Measurements from ENCODE around the gene CAMK2N2.

CAMK2N2 gene

DNA sequence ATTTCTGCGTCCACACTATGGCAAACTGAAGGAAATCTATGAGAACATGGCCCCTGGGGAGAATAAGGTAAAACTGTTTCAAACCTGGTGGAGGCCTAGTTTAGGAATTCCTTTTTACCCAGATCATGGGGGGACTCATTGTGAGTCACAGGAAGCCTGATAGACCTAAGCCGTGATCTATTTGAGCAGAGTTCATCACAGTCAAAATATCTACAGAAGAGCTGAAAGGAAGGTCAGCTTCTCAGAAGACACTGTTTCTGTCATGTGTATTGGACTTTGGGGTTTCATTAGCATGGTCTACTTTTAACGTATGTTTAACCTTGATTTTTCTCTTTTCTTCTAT lies 39.0 kb upstream of the CAMK2N2 start:
- Histone ChIP-seq H3K36me3 (ENCODE audit: control insufficient read depth, insufficient read depth, low read length) (peaks cover 18% of the 10 kb centered on the region), H3K27me3 (replicated peaks; ENCODE audit: control insufficient read depth, insufficient read depth, low read length) (no peaks in the 10 kb centered on the region), H3K4me3 (replicated peaks; ENCODE audit: low read depth, low read length) (peak overlapping the region; percentile 94)
- DNase-seq (ENCODE audit: extremely low read depth, insufficient read length): no peak
- TF ChIP-seq, protein P1, sequence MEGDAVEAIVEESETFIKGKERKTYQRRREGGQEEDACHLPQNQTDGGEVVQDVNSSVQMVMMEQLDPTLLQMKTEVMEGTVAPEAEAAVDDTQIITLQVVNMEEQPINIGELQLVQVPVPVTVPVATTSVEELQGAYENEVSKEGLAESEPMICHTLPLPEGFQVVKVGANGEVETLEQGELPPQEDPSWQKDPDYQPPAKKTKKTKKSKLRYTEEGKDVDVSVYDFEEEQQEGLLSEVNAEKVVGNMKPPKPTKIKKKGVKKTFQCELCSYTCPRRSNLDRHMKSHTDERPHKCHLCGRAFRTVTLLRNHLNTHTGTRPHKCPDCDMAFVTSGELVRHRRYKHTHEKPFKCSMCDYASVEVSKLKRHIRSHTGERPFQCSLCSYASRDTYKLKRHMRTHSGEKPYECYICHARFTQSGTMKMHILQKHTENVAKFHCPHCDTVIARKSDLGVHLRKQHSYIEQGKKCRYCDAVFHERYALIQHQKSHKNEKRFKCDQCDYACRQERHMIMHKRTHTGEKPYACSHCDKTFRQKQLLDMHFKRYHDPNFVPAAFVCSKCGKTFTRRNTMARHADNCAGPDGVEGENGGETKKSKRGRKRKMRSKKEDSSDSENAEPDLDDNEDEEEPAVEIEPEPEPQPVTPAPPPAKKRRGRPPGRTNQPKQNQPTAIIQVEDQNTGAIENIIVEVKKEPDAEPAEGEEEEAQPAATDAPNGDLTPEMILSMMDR (IDR thresholded peaks at IDR 0.05; ENCODE audit: insufficient read depth, low read length, poor library complexity, severe bottlenecking): no peak

DNA sequence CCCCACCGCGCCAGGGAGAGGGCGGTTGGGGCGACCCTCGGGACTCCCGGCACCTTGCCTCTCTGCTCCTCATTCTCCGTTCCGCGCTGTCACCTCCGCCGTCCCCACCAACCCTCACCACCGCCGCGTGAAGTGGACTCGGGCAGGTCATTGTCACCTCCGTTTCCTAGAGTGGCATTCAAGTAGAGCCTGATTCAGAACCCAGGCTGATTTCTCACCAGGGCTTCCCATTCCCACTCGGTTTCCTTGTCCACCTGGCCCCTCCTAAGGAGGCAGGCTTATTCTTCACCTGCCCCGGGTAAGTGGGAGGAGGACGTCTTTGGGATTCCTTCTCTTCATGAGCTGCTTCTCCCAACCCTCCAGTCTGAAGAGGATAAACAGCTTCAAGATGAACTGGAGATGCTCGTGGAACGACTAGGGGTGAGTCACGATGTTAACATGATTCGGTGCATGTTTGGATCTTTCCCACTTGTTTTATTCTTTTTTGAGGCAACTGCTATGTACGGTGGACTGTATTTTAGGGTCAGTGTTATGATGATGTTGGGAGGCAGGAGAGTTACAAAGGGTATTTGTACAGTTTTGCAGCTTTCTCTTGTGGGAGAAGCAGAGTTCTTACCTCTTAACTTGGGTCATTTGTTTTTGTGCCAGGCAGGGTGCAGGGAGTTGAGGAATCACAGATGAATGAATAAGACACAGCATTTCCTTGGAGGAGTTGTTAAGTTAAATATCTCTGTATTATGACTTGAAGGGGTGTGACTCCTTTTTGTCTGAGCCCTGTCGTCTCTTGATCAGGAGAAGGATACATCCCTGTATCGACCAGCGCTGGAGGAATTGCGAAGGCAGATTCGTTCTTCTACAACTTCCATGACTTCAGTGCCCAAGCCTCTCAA lies 38.4 kb upstream of the CAMK2N2 start:
- Histone ChIP-seq H3K4me3 (replicated peaks; ENCODE audit: low read depth, low read length) (peak overlapping the region; percentile 94), H3K27me3 (replicated peaks; ENCODE audit: control insufficient read depth, insufficient read depth, low read length) (no peaks in the 10 kb centered on the region), H3K36me3 (ENCODE audit: control insufficient read depth, insufficient read depth, low read length) (peaks cover 18% of the 10 kb centered on the region)
- TF ChIP-seq, protein P1 (IDR thresholded peaks at IDR 0.05; ENCODE audit: insufficient read depth, low read length, poor library complexity, severe bottlenecking): no peak
- no peak for DNase-seq (ENCODE audit: extremely low read depth, insufficient read length)

DNA sequence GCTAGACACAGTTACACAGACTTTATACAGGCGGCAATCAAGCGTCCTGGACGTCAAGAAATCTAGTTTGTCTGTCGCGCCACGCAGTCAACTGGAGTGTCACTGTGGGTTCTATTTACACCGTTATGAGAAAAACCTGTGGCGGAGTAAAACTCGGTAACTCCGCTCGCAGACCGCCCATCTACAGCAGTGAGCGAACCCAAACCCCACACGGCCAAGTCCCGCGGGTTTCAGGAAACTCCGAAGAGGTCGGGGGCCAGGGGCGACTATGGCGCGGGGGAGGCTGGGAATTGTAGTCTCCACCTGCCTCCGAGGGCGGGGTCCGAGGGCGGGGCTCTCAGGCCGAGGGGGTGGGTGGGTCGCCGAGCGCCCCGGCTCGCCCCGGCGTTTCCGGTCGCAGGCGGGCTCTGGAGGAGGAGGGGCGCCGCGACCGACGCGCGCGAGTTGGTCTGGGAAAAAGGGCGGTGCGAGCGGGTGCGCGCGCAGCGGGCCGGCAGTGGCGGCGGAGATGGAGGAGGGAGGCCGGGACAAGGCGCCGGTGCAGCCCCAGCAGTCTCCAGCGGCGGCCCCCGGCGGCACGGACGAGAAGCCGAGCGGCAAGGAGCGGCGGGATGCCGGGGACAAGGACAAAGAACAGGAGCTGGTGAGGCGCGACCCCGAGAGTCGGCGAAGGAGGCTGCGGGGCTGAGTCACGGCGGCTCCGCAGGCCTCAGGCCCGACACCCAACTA lies 37.6 kb upstream of the CAMK2N2 start, which contains the start of gene PSMD2:
TSS of gene PSMD2 (plus strand) at position 483 of the 729 bp plus-strand sequence. CDS start at position 509, 26 bp downstream.
- no peaks in the 10 kb centered on the region for H3K27me3 ChIP-seq (replicated peaks; ENCODE audit: control insufficient read depth, insufficient read depth, low read length)
- TF ChIP-seq, protein P1 (IDR thresholded peaks at IDR 0.05; ENCODE audit: insufficient read depth, low read length, poor library complexity, severe bottlenecking): no peak
- DNase-seq (ENCODE audit: extremely low read depth, insufficient read length): peak; percentile 97
- H3K36me3 ChIP-seq (ENCODE audit: control insufficient read depth, insufficient read depth, low read length): peaks cover 15% of the 10 kb centered on the region
- peak within 1 kb of the TSS; percentile 94 for H3K4me3 ChIP-seq (replicated peaks; ENCODE audit: low read depth, low read length)

DNA sequence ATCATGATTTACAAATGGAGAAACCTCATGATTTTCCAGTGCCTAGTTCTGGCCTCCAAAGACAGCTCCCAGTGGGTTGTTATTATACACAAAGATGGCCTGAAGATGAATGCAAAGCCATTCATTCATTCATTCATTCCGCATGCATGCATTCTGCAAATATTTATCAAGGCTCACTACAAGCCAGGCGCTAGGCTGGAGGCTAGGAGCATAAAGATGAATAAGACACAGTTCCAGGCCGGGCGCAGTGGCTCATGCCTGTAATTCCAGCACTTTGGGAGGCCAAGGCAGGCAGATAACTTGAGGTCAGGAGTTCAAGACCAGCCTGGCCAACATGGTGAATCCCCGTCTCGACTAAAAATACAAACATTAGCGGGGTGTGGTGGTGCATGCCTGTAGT lies 35.3 kb upstream of the CAMK2N2 start:
- no peak overlapping the region for H3K4me3 ChIP-seq (replicated peaks; ENCODE audit: low read depth, low read length)
- no peak for DNase-seq (ENCODE audit: extremely low read depth, insufficient read length)
- TF ChIP-seq, protein P1 (IDR thresholded peaks at IDR 0.05; ENCODE audit: insufficient read depth, low read length, poor library complexity, severe bottlenecking): no peak
- peaks cover 4% of the 10 kb centered on the region for H3K36me3 ChIP-seq (ENCODE audit: control insufficient read depth, insufficient read depth, low read length)
- no peaks in the 10 kb centered on the region for H3K27me3 ChIP-seq (replicated peaks; ENCODE audit: control insufficient read depth, insufficient read depth, low read length)

DNA sequence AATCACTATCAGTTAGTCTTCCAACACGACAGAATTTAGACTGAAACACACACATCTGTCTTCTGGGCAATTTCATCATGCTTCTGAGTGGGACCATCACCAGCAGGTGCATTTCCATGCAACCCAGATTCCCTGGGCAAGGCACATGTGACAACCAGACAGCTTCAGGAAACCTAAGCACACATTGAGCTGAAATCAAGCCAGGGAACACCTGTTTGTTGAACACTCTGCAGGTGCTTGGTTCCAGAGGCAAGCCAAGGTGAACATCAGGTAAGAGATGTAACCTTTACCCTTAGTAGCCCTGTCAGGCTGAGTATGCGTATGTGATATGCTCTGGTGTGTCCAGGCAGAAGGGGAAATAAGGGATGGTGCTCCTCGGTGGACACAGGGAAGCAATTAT lies 34.4 kb upstream of the CAMK2N2 start:
- TF ChIP-seq, protein P1 (IDR thresholded peaks at IDR 0.05; ENCODE audit: insufficient read depth, low read length, poor library complexity, severe bottlenecking): no peak
- H3K4me3 ChIP-seq (replicated peaks; ENCODE audit: low read depth, low read length): no peak overlapping the region
- DNase-seq (ENCODE audit: extremely low read depth, insufficient read length): no peak
- no peaks in the 10 kb centered on the region for H3K27me3 ChIP-seq (replicated peaks; ENCODE audit: control insufficient read depth, insufficient read depth, low read length)
- no peaks in the 10 kb centered on the region for H3K36me3 ChIP-seq (ENCODE audit: control insufficient read depth, insufficient read depth, low read length)
